ENCODE data around the gene SPIN3. TPM values are rescaled to one million over a fixed set of nuclear protein-coding genes. Genes with fewer than 3 reads are reported as not detected.
A peak's percentile ranks its signal among the peaks of the same experiment; 100 is the strongest.

Gene SPIN3
- total RNA-seq, 2 experiments from 2014 or later = 6.8 to 8.8 TPM

DNA sequence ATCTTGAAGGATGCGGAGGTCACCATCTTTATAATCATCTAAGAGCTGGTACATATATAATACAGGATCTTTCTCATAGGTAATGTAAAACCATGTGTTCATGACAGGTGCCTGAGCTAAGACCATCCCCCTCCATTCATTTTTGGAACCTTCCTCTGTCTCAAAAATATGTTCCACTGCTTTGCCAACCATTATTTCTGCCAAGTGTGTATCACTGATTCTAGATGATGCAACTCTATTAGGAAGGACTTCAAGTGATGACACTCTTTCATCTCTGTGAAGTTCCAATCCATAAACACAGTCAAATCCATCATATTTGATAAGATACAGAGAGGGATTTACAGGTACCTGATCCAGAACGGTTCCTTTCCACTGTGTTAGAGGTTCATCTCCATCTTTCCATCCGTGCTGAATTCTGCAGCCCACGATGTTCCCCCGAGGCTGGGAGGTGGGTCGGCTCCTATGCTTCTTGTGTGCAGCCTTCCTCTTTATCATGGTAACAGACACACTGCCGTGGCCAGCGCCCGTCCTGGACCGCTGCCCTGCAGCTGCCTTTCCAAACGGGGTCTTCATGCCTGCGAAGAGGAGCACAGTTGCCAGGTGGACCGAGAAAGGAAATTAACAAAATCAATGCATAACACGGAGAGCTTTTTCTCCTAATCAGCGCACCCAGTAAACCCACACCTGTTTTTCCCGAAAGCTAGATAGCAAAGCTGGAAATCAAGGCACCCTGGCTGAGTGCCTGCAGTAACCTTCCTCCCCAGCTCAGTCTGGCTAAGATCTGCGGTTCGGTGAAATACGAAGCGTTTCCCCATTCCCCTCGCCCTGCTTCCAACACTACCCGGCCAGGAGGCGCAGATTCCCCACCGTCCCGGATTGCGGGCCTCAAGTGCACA, 718 bp downstream of the SPIN3 start:
- CTCF ChIA-PET = no interaction called here
- ATAC-seq (ENCODE audit: poor library complexity) = peak; percentile 24

GRCh38 chrX:56987741-56988140, 7.6 kb downstream of the SPIN3 start:
- Mint-ChIP-seq H3K27me3 (no peaks in the 10 kb centered on the region), H3K9me3 (no peaks in the 10 kb centered on the region), H3K36me3 (ENCODE audit: low read depth) (peaks cover 41% of the 10 kb centered on the region), H3K27ac (peak overlapping the region; percentile 49), H3K4me3 (no peak overlapping the region), H3K4me1 (ENCODE audit: low read depth) (peaks cover 29% of the 10 kb centered on the region)
- DNase-seq (no peak), ATAC-seq (ENCODE audit: poor library complexity) (no peak)
- peaks cover 5% of the 10 kb centered on the region for H3K4me1 ChIP-seq (ENCODE audit: insufficient read depth, low read length)
- no peaks in the 10 kb centered on the region for H3K27me3 ChIP-seq (ENCODE audit: control insufficient read depth in 1 of 2, insufficient read depth in 2 of 2, low read length in 2 of 2)
- no peak overlapping the region for H3K27ac ChIP-seq (ENCODE audit: low read depth in 1 of 2, low read length in 2 of 2)
- ChIA-PET CTCF (no interaction called here), POLR2A (no interaction called here)
- no peak overlapping the region for H3K4me3 ChIP-seq (ENCODE audit: low read length)
- TF ChIP-seq CTCF (IDR thresholded peaks at IDR 0.05) = no peak
- intact Hi-C loops (cut with DNase I, micrococcal nuclease) = no loop called here
- H3K9me3 ChIP-seq (ENCODE audit: control insufficient read depth in 1 of 2, insufficient read depth in 1 of 2, low read length in 2 of 2) = no peaks in the 10 kb centered on the region
- no peaks in the 10 kb centered on the region for H3K36me3 ChIP-seq (ENCODE audit: insufficient read depth, low read length)

More for the DNA sequence above, 718 bp downstream of the SPIN3 start:
- intact Hi-C loops (cut with DNase I, micrococcal nuclease) = loop anchor here in 1 of 2 experiments (10.0 kb wide), 2 partner anchors 600 to 920 kb away; partner anchors contain the start of genes ZXDA and ZXDB
- Histone ChIP-seq H3K36me3 (ENCODE audit: insufficient read depth, low read length) (no peaks in the 10 kb centered on the region), H3K9me3 (ENCODE audit: control insufficient read depth in 1 of 2, insufficient read depth in 1 of 2, low read length in 2 of 2) (no peaks in the 10 kb centered on the region), H3K27me3 (ENCODE audit: control insufficient read depth in 1 of 2, insufficient read depth in 2 of 2, low read length in 2 of 2) (no peaks in the 10 kb centered on the region), H3K4me3 (ENCODE audit: low read length) (peak overlapping the region; percentile 73), H3K4me1 (ENCODE audit: insufficient read depth, low read length) (peaks cover 8% of the 10 kb centered on the region), H3K27ac (ENCODE audit: low read depth in 1 of 2, low read length in 2 of 2) (peak overlapping the region; percentile 25 to 55)
- DNase-seq = peak in 2 of 14 experiments; percentile 0
- Mint-ChIP-seq H3K9me3 (no peaks in the 10 kb centered on the region), H3K27me3 (no peaks in the 10 kb centered on the region), H3K27ac (peak overlapping the region; percentile 96), H3K4me3 (peak overlapping the region; percentile 98), H3K4me1 (ENCODE audit: low read depth) (peaks cover 50% of the 10 kb centered on the region), H3K36me3 (ENCODE audit: low read depth) (peaks cover 27% of the 10 kb centered on the region)
- POLR2A ChIA-PET = interaction anchor here (0.9 to 2.8 kb wide), 6 partner anchors 8 to 292 kb away, joined by 3 to 7 read pairs (median 4); partner anchors contain the start of genes FAAH2 and SPIN2B
- TF ChIP-seq CTCF (IDR thresholded peaks at IDR 0.05) = no peak

- Histone ChIP-seq H3K4me1 (ENCODE audit: insufficient read depth, low read length) (peaks cover 5% of the 10 kb centered on the region), H3K27ac (ENCODE audit: low read depth in 1 of 2, low read length in 2 of 2) (no peak overlapping the region), H3K36me3 (ENCODE audit: insufficient read depth, low read length) (no peaks in the 10 kb centered on the region), H3K4me3 (ENCODE audit: low read length) (no peak overlapping the region), H3K27me3 (ENCODE audit: control insufficient read depth in 1 of 2, insufficient read depth in 2 of 2, low read length in 2 of 2) (no peaks in the 10 kb centered on the region), H3K9me3 (ENCODE audit: control insufficient read depth in 1 of 2, insufficient read depth in 1 of 2, low read length in 2 of 2) (no peaks in the 10 kb centered on the region)
- H3K27me3 Mint-ChIP-seq = no peaks in the 10 kb centered on the region
- intact Hi-C loops (cut with DNase I, micrococcal nuclease) = no loop called here
- no peak overlapping the region for H3K4me3 Mint-ChIP-seq
- H3K36me3 Mint-ChIP-seq (ENCODE audit: low read depth) = peaks cover 29% of the 10 kb centered on the region
- no peaks in the 10 kb centered on the region for H3K9me3 Mint-ChIP-seq
- no peak for ATAC-seq (ENCODE audit: poor library complexity)
- ChIA-PET CTCF (no interaction called here), POLR2A (interaction anchor here (1.2 kb wide), 1 partner anchor 9 kb away, joined by 4 read pairs; the partner anchor contains the start of gene SPIN3)
- no peak for TF ChIP-seq CTCF (IDR thresholded peaks at IDR 0.05)
- peak overlapping the region; percentile 33 for H3K27ac Mint-ChIP-seq
- H3K4me1 Mint-ChIP-seq (ENCODE audit: low read depth) = peaks cover 20% of the 10 kb centered on the region
- DNase-seq = no peak
Observed at GRCh38 chrX:56986138-56986537, 9.2 kb downstream of the SPIN3 start.

Data from CD4-positive, alpha-beta T cell (primary cell).